A549 (cell line): ENCODE measurements around the gene SLC4A4. TPM values are rescaled to one million over a fixed set of nuclear protein-coding genes. Genes with fewer than 3 reads are reported as not detected.

Source experiments
- ATAC-seq, 2 experiments: fragments of 200-7000 bp in 1 of 2; fragments of >200 bp in 1 of 2; cut with Nextera tagmentation in 1 of 2; cut with Tn5 transposase in 1 of 2; 3 replicates each; pipeline versions ENCODE4 v1.8.0 to v1.9.1; 2018 to 2020; ENCODE audit warnings: mild to moderate bottlenecking in 1 of 2, moderate library complexity in 1 of 2
- CTCF ChIA-PET: fragments of 300-600 bp; sonication (Branson Sonifier 250); formaldehyde crosslinking; extraction: SDS; loops from one replicate; lab custom pipeline; 2021; ENCODE audit warnings: antibody characterized with exemption, inconsistent platforms; lab: Yijun Ruan, JAX
- POLR2A ChIA-PET: fragments of 350-600 bp; formaldehyde crosslinking; extraction: SDS; loops from one replicate; lab custom pipeline; 2021; ENCODE audit warnings: antibody characterized with exemption, inconsistent platforms; lab: Yijun Ruan, JAX
- DNase-seq, 2 experiments: peaks; one replicate each; pipeline versions ENCODE4 v3.0.0 to v3.0.0-alpha.2; 2011 to 2016; ENCODE audit warnings: low read depth in 1 of 2, low spot score in 1 of 2
- FAIRE-seq: peaks from 2 replicates; lab custom pipeline; 2011; peaks lifted over from hg19 to GRCh38; lab: Jason Lieb, UNC
- H3K27ac ChIP-seq, 2 experiments: fragments of >200 bp; sonication (Bioruptor Twin); formaldehyde crosslinking; 3 replicates each; pipeline ENCODE4 v1.5.1; 2016 to 2017
- H3K4me1 ChIP-seq: fragments of >200 bp; sonication (Bioruptor Twin); formaldehyde crosslinking; 3 replicates; pipeline ENCODE4 v1.6.1; 2016
- H3K4me2 ChIP-seq: fragments of >200 bp; sonication (Bioruptor Twin); formaldehyde crosslinking; 3 replicates; pipeline ENCODE4 v1.6.1; 2016
- H3K4me3 ChIP-seq: fragments of >200 bp; sonication (Bioruptor Twin); formaldehyde crosslinking; 3 replicates; pipeline ENCODE4 v1.5.1; 2016
- H3K9me3 ChIP-seq: fragments of >200 bp; sonication (Bioruptor Twin); formaldehyde crosslinking; 3 replicates; pipeline ENCODE4 v1.6.1; 2016
- BHLHE40 ChIP-seq: IDR thresholded peaks from 2 replicates; pipeline ENCODE4 v1.6.1; 2012; ENCODE audit warnings: low read depth, low read length, inconsistent platforms
- CBX2 ChIP-seq: fragments of 200-600 bp; sonication (generic); IDR thresholded peaks from 2 replicates; pipeline ENCODE4 v1.6.1; 2016; ENCODE audit warnings: low read depth, mild to moderate bottlenecking, borderline replicate concordance
- CBX8 ChIP-seq: fragments of 200-600 bp; sonication (generic); IDR thresholded peaks from 2 replicates; pipeline ENCODE4 v1.6.1; 2016
- CEBPB ChIP-seq, 2 experiments: fragments of >200 bp in 1 of 2; sonication (Bioruptor Twin) in 1 of 2; formaldehyde crosslinking in 1 of 2; IDR thresholded peaks; 2 replicates each; pipeline ENCODE4 v1.6.1; 2012 to 2016
- CHD2 ChIP-seq: fragments of 150-350 bp; IDR thresholded peaks from 2 replicates; pipeline ENCODE4 v1.6.1; 2014; ENCODE audit warnings: low read length; ENCODE audit not compliant: partially characterized antibody
- CHD4 ChIP-seq: fragments of 200-600 bp; sonication (generic); IDR thresholded peaks from 2 replicates; pipeline ENCODE4 v1.6.1; 2016; ENCODE audit warnings: antibody characterized with exemption, mild to moderate bottlenecking, borderline replicate concordance
- CTCF ChIP-seq: fragments of >200 bp; sonication (Bioruptor Twin); formaldehyde crosslinking; IDR thresholded peaks from 3 replicates; pipeline ENCODE4 v1.5.1; 2016
- E2F6 ChIP-seq: IDR thresholded peaks from 2 replicates; pipeline ENCODE4 v1.6.1; 2012; ENCODE audit warnings: low read depth, borderline replicate concordance
- EHF ChIP-seq: fragments of 250-450 bp; sonication (Bioruptor Pico); IDR thresholded peaks from 2 replicates; pipeline ENCODE4 v1.5.0; 2020; ENCODE audit warnings: mild to moderate bottlenecking
- EHMT2 ChIP-seq: fragments of 200-600 bp; sonication (generic); IDR thresholded peaks from 2 replicates; pipeline ENCODE4 v1.6.1; 2016; ENCODE audit warnings: antibody characterized with exemption, low read depth, mild to moderate bottlenecking, moderate library complexity
- ESRRA ChIP-seq: fragments of 150-350 bp; IDR thresholded peaks from 2 replicates; pipeline ENCODE4 v1.6.1; 2014; ENCODE audit warnings: mild to moderate bottlenecking, low read length, borderline replicate concordance
- FOSB ChIP-seq: fragments of 250-450 bp; sonication (Bioruptor Pico); IDR thresholded peaks from 2 replicates; pipeline ENCODE4 v1.5.0; 2020; ENCODE audit warnings: mild to moderate bottlenecking, moderate library complexity
- FOSL2 ChIP-seq, 2 experiments: fragments of 450-650 bp in 1 of 2; fragments of >200 bp in 1 of 2; sonication (Bioruptor Twin) in 1 of 2; formaldehyde crosslinking; IDR thresholded peaks; 2 replicates each; pipeline versions ENCODE4 v1.5.0 to v1.6.1; 2016 to 2020; ENCODE audit warnings: mild to moderate bottlenecking in 1 of 2, moderate library complexity in 1 of 2
- FOXS1 ChIP-seq: fragments of 250-450 bp; sonication (Bioruptor Pico); IDR thresholded peaks from 2 replicates; pipeline ENCODE4 v1.5.0; 2020; ENCODE audit warnings: mild to moderate bottlenecking, moderate library complexity
- HOXA7 ChIP-seq: fragments of 250-450 bp; sonication (Bioruptor Pico); IDR thresholded peaks from 2 replicates; pipeline ENCODE4 v1.5.0; 2020; ENCODE audit warnings: mild to moderate bottlenecking, moderate library complexity
- MAX ChIP-seq: IDR thresholded peaks from 2 replicates; pipeline ENCODE4 v1.6.1; 2012
- MYC ChIP-seq: IDR thresholded peaks from 2 replicates; pipeline ENCODE4 v1.6.1; 2012; ENCODE audit warnings: mild to moderate bottlenecking, inconsistent platforms, low read length, improper control_type of control experiment, borderline replicate concordance
- PBX3 ChIP-seq: IDR thresholded peaks from 2 replicates; pipeline ENCODE4 v1.6.1; 2012
- POLR2A ChIP-seq: IDR thresholded peaks from 2 replicates; pipeline ENCODE4 v1.6.1; 2012; ENCODE audit warnings: mild to moderate bottlenecking, low read length
- POLR2AphosphoS2 ChIP-seq: conservative IDR thresholded peaks from 2 replicates; pipeline ENCODE4 v1.6.1; 2012; ENCODE audit warnings: low read length, improper control_type of control experiment, inconsistent platforms
- RFX5 ChIP-seq: fragments of 450-650 bp; IDR thresholded peaks from 2 replicates; pipeline ENCODE4 v1.7.1; 2014; ENCODE audit warnings: antibody characterized with exemption, mild to moderate bottlenecking, moderate library complexity
- TFCP2L1 ChIP-seq: fragments of 250-450 bp; sonication (Bioruptor Pico); IDR thresholded peaks from 2 replicates; pipeline ENCODE4 v1.5.0; 2021; ENCODE audit warnings: mild to moderate bottlenecking
- ZFP36 ChIP-seq: fragments of 450-650 bp; IDR thresholded peaks from 2 replicates; pipeline ENCODE4 v1.6.1; 2014; ENCODE audit warnings: borderline replicate concordance; ENCODE audit not compliant: partially characterized antibody
- ZNF302 ChIP-seq: fragments of 250-450 bp; sonication (Bioruptor Pico); IDR thresholded peaks from 2 replicates; pipeline ENCODE4 v1.9.0; 2021; ENCODE audit warnings: inconsistent platforms, mild to moderate bottlenecking, moderate library complexity
- ZSCAN20 ChIP-seq: fragments of 250-450 bp; sonication (Bioruptor Pico); IDR thresholded peaks from 2 replicates; pipeline ENCODE4 v1.8.0; 2022; ENCODE audit warnings: mild to moderate bottlenecking, moderate library complexity
- WGBS: methylation state at CpG from one replicate; pipeline ENCODE4 v1.1.6; 2017; ENCODE audit errors: missing lambda C conversion rate; 5-methylcytosine and 5-hydroxymethylcytosine counted together
- polyA plus RNA-seq, 4 experiments: library from polyadenylated mRNA; depleted of rRNA in 3 of 4; stranded (reverse); fragments of >200 nt; fragmentation: RNase III in 1 of 4; extraction: RNeasy Plus Mini Kit Qiagen cat#74134 plus additional on column Dnase treatment in 1 of 4; gene quantifications; 2 replicates in 3 of 4; 3 replicates in 1 of 4; pipeline ENCODE4 v1.2.3, GENCODE V29; 2011 to 2017

Gene SLC4A4
- polyA plus RNA-seq, 2 of the 4 experiments (the other 2 are of a cell fraction) = 1.8 to 2.9 TPM

- DNase-seq (no peak), FAIRE-seq (no peak), ATAC-seq (no peak)
- no peaks in the 10 kb centered on the region for H3K4me1 ChIP-seq
- WGBS = 65% methylated on average over 1 of the region's 1 CpG
- no peak overlapping the region for H3K4me3 ChIP-seq
- no peaks in the 10 kb centered on the region for H3K9me3 ChIP-seq
- ChIA-PET CTCF (no interaction called here), POLR2A (no interaction called here)
- no peak overlapping the region for H3K27ac ChIP-seq
- no peak overlapping the region for H3K4me2 ChIP-seq
- TF ChIP-seq CHD4 (no peak), ZNF302 (CRISPR knock-in tag) (no peak), CBX2 (no peak), CTCF (no peak), HOXA7 (no peak), ZSCAN20 (CRISPR knock-in tag) (no peak), MYC (no peak), FOSL2 (IDR thresholded peaks at IDR 0.05) (no peak), FOSL2 (CRISPR knock-in tag; IDR thresholded peaks at IDR 0.05) (no peak), CBX8 (no peak), FOXS1 (CRISPR knock-in tag) (no peak), POLR2AphosphoS2 (no peak), EHMT2 (no peak), FOSB (CRISPR knock-in tag) (no peak)
Observed at GRCh38 chr4:71520308-71520707, 181.5 kb downstream of the SLC4A4 start.

GRCh38 chr4:71520850-71521249 is 182.0 kb downstream of the SLC4A4 start:
- POLR2A ChIA-PET = no interaction called here
- H3K4me3 ChIP-seq = no peak overlapping the region
- WGBS = 73% methylated on average over 1 of the region's 1 CpG
- TF ChIP-seq ESRRA (no peak), EHF (CRISPR knock-in tag) (no peak), ZFP36 (no peak), TFCP2L1 (CRISPR knock-in tag) (no peak), POLR2A (no peak), E2F6 (no peak), MAX (no peak), CHD2 (no peak), PBX3 (no peak), RFX5 (no peak), BHLHE40 (no peak), CHD4 (no peak), CEBPB (IDR thresholded peaks at IDR 0.05) (no peak)
- TF ChIP-seq, all 56 proteins: peak for 0
- Histone ChIP-seq H3K4me2 (no peak overlapping the region), H3K27ac (no peak overlapping the region), H3K9me3 (no peaks in the 10 kb centered on the region), H3K4me1 (no peaks in the 10 kb centered on the region)
- no peak for ATAC-seq
- DNase-seq = no peak
- no peak for FAIRE-seq
- CTCF ChIA-PET = no interaction called here
